NCI-H446 treated with DMSO at 0.1 percent for 48 hours (cell line): ENCODE results near the gene ST6GALNAC1.
"Not testable (repeated sequence)": the region's sequence is repeated elsewhere in the genome, so short reads cannot be mapped to it uniquely, and the experiment has no call there.

Experiments used
- DNase-seq: peaks from one replicate; lab custom pipeline; 2025; lab: John Stamatoyannopoulos, UW

The ST6GALNAC1 gene

GRCh38 chr17:76612465-76612864, 31.1 kb downstream of the ST6GALNAC1 start:
- DNase-seq: no peak

GRCh38 chr17:76611758-76612157, 31.8 kb downstream of the ST6GALNAC1 start:
- DNase-seq: no peak

- DNase-seq: not testable (repeated sequence)
These were observed 32.3 kb downstream of the ST6GALNAC1 start for GRCh38 chr17:76611080-76611749.

GRCh38 chr17:76606685-76607084, 36.9 kb downstream of the ST6GALNAC1 start:
- DNase-seq: not testable (repeated sequence)

GRCh38 chr17:76601065-76601464, 42.5 kb downstream of the ST6GALNAC1 start:
- no peak for DNase-seq

- no peak for DNase-seq
These were observed 43.7 kb downstream of the ST6GALNAC1 start for GRCh38 chr17:76599694-76600460.

- DNase-seq: no peak
These were observed 45.5 kb downstream of the ST6GALNAC1 start for GRCh38 chr17:76598004-76598439.

- DNase-seq: no peak
These were observed 46.2 kb downstream of the ST6GALNAC1 start for GRCh38 chr17:76597156-76598003.

- DNase-seq: no peak
These were observed 48.9 kb downstream of the ST6GALNAC1 start for GRCh38 chr17:76594690-76595089.

- no peak for DNase-seq
These were observed 49.6 kb downstream of the ST6GALNAC1 start for GRCh38 chr17:76593959-76594358.

GRCh38 chr17:76593384-76593826, 50.2 kb downstream of the ST6GALNAC1 start:
- no peak for DNase-seq

GRCh38 chr17:76588182-76588581, 55.4 kb downstream of the ST6GALNAC1 start:
- DNase-seq: no peak

- no peak for DNase-seq
These were observed 56.6 kb downstream of the ST6GALNAC1 start for GRCh38 chr17:76586741-76587487.

GRCh38 chr17:76585649-76586593, 57.6 kb downstream of the ST6GALNAC1 start, which contains the start of gene ST6GALNAC2:
Gene ST6GALNAC2 (minus strand): TSS chr17:76585860. CDS start chr17:76585808, 52 bp downstream.
- DNase-seq: no peak

GRCh38 chr17:76585033-76585648, 58.4 kb downstream of the ST6GALNAC1 start:
- DNase-seq: no peak

GRCh38 chr17:76584427-76585032, 59.0 kb downstream of the ST6GALNAC1 start:
- no peak for DNase-seq

GRCh38 chr17:76582660-76583059, 60.9 kb downstream of the ST6GALNAC1 start:
- no peak for DNase-seq

- DNase-seq: no peak
These were observed 62.0 kb downstream of the ST6GALNAC1 start for GRCh38 chr17:76581515-76581914.

- DNase-seq: no peak
These were observed 64.3 kb downstream of the ST6GALNAC1 start for GRCh38 chr17:76579281-76579680.
